Spinal cord (tissue), 10 donors: Measurements from ENCODE around the gene PSMC5. TPM values are rescaled to one million over a fixed set of nuclear protein-coding genes. Genes with fewer than 3 reads are reported as not detected.
A peak's percentile ranks its signal among the peaks of the same experiment; 100 is the strongest.

Source experiments
- DNase-seq, 6 donors: peaks; one replicate each; pipeline versions ENCODE4 v3.0.0 to v3.0.0-alpha.2; 2013 to 2015; ENCODE audit warnings: low spot score in 6 of 6, low read depth in 4 of 6
- H3K27ac ChIP-seq: one replicate; pipeline ENCODE4 v1.5.1; 2013; ENCODE audit warnings: low read depth, low read length, control low read depth
- H3K27me3 ChIP-seq: one replicate; pipeline ENCODE4 v1.6.1; 2013; ENCODE audit warnings: low read length; ENCODE audit not compliant: control insufficient read depth, insufficient read depth
- H3K36me3 ChIP-seq: one replicate; pipeline ENCODE4 v1.6.1; 2013; ENCODE audit warnings: low read length; ENCODE audit not compliant: control insufficient read depth, insufficient read depth
- H3K4me1 ChIP-seq: one replicate; pipeline ENCODE4 v1.6.1; 2013; ENCODE audit warnings: low read length; ENCODE audit not compliant: control insufficient read depth, insufficient read depth
- H3K4me3 ChIP-seq: one replicate; pipeline ENCODE4 v1.5.1; 2013; ENCODE audit warnings: low read depth, low read length, control low read depth
- H3K9me3 ChIP-seq: one replicate; pipeline ENCODE4 v1.6.1; 2013; ENCODE audit warnings: low read length; ENCODE audit not compliant: control insufficient read depth, insufficient read depth
- WGBS: methylation state at CpG from one replicate; pipeline ENCODE4 v1.1.5; 2013; ENCODE audit warnings: missing lambda C conversion rate; ENCODE audit not compliant: insufficient coverage; 5-methylcytosine and 5-hydroxymethylcytosine counted together
- polyA plus RNA-seq, 2 donors: library from polyadenylated mRNA; unstranded; fragments of 120-200 nt; gene quantifications; one replicate each; pipeline ENCODE4 v1.2.1, GENCODE V29; 2013; ENCODE audit not compliant: insufficient read length in 2 of 2
- total RNA-seq, 2 donors: library from RNA; depleted of rRNA in 1 of 2; stranded (reverse); fragments of 120-200 nt in 1 of 2; fragments of >200 nt in 1 of 2; gene quantifications; one replicate each; pipeline versions ENCODE4 v1.2.3 to v1.2.4, GENCODE V29; 2013 to 2014
- donor health status: healthy.

The PSMC5 gene
- total and polyA plus RNA-seq, 4 donors, result 37.4 to 193 (median 118) TPM

DNA sequence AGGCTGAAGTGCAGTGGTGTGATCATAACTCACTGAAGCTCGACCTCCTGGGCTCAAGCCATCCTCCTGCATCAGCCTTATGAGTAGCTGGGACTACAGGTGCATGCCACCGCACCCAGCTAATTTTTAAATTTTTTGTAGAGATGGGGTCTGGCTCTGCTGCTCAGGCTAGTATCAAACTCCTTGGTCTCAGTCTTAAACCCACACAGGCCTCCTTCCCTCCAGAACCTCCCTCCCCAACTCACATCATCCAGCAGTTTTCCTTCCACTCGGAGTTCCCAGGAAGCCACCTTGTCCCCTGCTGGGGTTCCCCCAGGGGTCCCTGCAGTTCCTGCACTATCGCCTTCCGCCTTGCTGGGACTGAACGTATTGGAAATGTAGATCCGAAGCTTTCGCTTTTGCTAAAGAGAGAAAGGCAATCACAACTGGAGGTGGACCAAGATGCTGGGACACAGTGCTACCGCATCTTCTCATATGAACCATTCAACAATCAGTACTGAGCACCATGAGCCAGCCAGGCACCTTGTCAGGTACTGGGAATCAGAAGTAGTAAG lies 8.0 kb downstream of the PSMC5 start:
- Histone ChIP-seq H3K9me3 (no peaks in the 10 kb centered on the region), H3K4me3 (no peak overlapping the region), H3K27ac (no peak overlapping the region), H3K36me3 (peaks cover 77% of the 10 kb centered on the region), H3K4me1 (peaks cover 42% of the 10 kb centered on the region), H3K27me3 (no peaks in the 10 kb centered on the region)
- WGBS, result 96% methylated on average over 6 of the region's 9 CpGs
- DNase-seq, result no peak

DNA sequence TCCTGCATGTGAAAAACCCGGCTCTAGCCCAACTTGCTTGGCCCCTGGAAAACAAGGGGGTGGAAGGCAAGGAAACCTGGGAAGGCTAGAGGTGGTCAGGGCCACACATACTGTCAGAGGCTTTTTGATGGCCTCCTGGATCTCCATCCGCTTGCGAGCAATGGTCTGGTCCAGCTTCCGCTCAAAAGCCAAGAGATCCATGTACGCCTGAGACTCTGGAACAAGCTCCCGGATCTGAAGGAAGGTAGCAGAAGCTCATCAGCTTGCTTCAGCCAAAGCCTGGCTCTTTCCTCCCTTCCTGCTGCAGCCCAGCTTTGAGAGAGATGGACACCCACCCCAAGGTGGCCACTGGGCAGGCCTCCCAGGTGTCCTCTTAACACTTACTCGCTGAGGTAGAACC lies 9.6 kb downstream of the PSMC5 start:
- peaks cover 66% of the 10 kb centered on the region for H3K36me3 ChIP-seq
- DNase-seq, result no peak
- no peaks in the 10 kb centered on the region for H3K9me3 ChIP-seq
- peaks cover 58% of the 10 kb centered on the region for H3K4me1 ChIP-seq
- H3K27me3 ChIP-seq, result no peaks in the 10 kb centered on the region
- WGBS, result 99% methylated on average over 7 of the region's 7 CpGs
- no peak overlapping the region for H3K4me3 ChIP-seq
- H3K27ac ChIP-seq, result no peak overlapping the region

DNA sequence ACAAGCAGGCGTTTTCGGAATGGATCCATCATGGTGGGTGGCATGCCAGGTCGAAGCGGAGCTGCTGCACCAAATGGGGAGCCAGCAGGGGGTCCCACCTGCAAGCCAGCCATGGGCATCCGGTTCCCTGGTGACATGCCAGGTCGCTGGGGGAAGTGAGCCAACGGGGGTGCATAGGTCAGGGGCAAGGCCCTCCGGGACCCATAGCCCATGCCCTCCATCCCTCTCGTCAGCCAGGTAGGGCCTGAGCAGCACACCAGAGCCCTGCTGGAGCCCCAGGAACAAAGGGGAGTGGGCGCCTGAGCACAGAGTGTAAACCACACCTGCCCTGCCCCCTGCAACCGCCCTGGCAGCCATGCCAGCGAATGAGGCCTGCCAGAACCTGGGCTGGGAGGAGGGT lies 10.2 kb downstream of the PSMC5 start:
- Histone ChIP-seq H3K4me1 (peaks cover 61% of the 10 kb centered on the region), H3K27ac (peak overlapping the region; percentile 94), H3K4me3 (no peak overlapping the region), H3K9me3 (no peaks in the 10 kb centered on the region), H3K27me3 (no peaks in the 10 kb centered on the region), H3K36me3 (peaks cover 59% of the 10 kb centered on the region)
- WGBS, result 79% methylated on average over 12 of the region's 12 CpGs
- DNase-seq, result no peak

DNA sequence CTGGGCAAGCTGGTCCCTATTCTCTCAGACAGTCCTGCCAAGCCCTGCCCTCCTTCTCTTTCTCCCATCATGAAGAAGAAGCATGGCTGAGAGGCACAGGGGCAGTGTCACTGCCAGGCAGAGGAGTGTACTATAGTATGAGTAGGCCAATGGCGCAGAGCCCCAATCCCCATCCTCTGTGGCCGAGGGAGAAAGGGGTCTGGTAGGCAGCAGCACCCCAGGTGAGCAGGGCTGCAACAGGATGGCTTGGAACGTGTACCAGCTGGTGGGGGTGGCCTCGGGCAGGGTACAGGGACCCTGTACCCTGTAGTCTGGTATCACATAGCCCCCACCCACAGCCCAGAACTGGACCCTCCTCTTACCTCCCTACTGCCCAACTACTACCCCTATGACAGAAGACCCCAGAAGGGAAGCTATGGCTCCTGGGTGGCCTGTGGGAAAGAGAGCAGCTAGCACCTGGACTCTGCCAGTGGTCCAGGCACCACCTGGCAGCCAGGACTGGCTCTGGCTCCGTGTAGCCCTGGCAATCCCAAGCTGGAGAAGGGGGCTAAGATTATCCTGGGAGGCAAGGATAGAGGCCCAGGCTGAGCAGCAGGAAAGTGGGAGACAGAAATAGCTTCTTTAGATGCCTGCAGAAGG lies 10.8 kb downstream of the PSMC5 start:
- DNase-seq, result no peak
- 50% methylated on average over 3 of the region's 5 CpGs for WGBS
- Histone ChIP-seq H3K27ac (peak overlapping the region; percentile 94), H3K27me3 (no peaks in the 10 kb centered on the region), H3K4me1 (peaks cover 62% of the 10 kb centered on the region), H3K4me3 (no peak overlapping the region), H3K36me3 (peaks cover 53% of the 10 kb centered on the region), H3K9me3 (no peaks in the 10 kb centered on the region)

DNA sequence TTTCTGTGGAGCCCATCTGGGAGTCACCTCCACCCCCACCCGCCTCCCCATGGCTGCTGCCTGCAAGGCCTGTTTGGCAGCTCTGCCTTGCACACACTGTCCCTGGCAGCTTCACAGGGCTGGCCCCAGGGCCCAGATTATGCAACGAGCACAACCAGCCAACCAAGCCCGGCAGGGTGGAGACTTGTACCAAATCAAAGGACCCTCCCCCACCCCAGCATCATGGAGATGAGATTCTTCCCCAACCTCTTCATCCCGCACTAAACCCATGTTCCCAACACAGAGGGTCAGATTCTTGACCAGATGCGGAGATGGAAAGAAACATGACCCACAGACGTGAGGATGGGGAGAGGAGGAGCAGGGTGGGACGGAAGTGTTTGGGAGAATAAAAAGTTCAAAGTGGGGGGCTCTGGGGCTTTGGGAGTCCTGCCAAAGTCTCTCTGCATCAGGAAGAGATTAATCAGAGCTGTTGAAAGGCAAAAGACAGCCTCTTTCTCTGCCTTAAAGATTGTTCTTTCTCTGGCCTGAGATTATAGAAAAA lies 11.5 kb downstream of the PSMC5 start:
- Histone ChIP-seq H3K27me3 (no peaks in the 10 kb centered on the region), H3K36me3 (peaks cover 47% of the 10 kb centered on the region), H3K9me3 (no peaks in the 10 kb centered on the region), H3K4me3 (no peak overlapping the region), H3K27ac (peak overlapping the region; percentile 94), H3K4me1 (peaks cover 69% of the 10 kb centered on the region)
- DNase-seq, result peak in 3 of 6 donors; percentile 65 to 86 (median 81)
- 12% methylated on average over 5 of the region's 7 CpGs for WGBS

DNA sequence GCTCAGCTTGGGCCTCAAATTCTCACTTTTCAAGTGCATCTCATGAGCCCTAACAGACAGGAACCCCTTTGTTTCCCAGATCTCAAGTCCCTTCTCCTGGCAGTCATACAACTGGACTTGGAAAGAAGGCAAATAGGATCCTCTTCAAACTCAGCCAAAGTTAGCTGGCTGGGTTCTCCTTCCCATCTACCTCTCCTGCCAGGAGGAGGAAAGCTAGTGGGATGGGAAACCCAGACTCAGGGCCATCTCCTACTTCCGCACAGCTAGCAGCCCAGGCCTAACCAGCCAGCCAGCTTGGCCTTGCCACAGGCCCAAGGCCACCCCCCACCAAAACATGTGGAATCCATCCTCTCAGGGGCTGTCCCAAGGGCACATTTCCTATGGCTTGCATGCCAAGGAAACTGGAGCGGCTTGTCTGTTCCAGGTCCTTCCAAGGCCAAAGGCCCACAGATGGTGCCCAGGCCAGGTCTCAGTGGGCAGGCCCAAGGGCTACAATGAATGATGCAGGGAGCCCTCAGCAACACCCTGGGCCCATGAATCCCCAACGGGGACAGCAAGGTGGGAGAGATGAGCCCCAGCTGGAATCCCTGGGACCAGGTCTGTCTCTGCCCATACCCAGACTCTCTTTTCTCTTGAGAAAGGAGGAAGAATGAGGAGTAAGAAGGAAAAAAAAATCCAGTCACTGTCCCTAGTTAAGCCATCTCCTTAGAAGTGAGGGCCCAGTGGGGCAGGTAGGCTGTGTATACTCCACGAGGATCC lies 13.5 kb downstream of the PSMC5 start:
- no peaks in the 10 kb centered on the region for H3K27me3 ChIP-seq
- DNase-seq, result peak in 3 of 6 donors; percentile 40 to 83 (median 40)
- H3K4me1 ChIP-seq, result peaks cover 63% of the 10 kb centered on the region
- peak overlapping the region; percentile 85 for H3K4me3 ChIP-seq
- 69% methylated on average over 3 of the region's 4 CpGs for WGBS
- no peaks in the 10 kb centered on the region for H3K9me3 ChIP-seq
- peak overlapping the region; percentile 86 for H3K27ac ChIP-seq
- peaks cover 27% of the 10 kb centered on the region for H3K36me3 ChIP-seq

DNA sequence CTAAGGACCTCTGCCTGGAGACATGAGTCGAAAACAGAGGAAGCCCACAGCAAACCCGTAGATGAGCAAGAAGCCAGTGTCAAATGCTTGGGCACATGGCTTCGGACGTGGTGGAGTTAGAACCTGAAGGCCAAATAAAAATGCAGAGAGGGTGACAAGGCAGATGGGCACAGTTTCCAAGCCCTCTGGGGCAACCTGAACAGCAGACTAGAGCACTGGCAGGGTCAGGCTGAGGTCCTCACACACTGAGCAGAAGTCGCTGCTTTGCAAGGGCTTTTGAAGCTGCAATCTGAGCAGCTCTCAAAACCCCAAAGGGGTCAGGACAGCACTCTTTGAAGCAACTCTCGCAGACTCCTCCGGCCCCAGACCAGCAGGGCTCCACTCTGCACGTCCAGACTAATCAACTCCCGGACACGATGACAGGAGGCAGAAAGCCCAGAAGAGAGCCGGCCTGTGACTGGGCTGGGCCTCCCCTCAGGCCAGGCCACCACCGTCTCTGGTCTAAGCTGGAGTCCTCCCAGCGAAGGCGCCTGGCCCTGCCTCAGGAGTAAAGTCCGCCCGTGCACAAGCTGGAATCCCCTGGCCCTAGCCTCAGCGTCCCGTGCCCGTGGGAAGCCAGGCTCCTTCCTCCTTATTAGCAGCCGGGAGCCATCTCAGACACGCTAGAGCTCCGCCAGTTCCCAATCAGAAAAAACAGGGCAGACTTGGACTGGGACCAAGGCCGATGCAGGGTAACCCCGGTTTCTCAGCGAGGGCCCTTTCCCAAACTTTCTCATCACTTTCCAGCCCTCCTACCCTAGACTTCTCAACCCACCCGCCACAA lies 14.3 kb downstream of the PSMC5 start:
- Histone ChIP-seq H3K4me1 (peaks cover 63% of the 10 kb centered on the region), H3K27ac (peak overlapping the region; percentile 86), H3K9me3 (no peaks in the 10 kb centered on the region), H3K4me3 (peak overlapping the region; percentile 85), H3K27me3 (no peaks in the 10 kb centered on the region), H3K36me3 (peaks cover 21% of the 10 kb centered on the region)
- WGBS, result 6% methylated on average over 26 of the region's 26 CpGs
- peak in 2 of 6 donors; percentile 46 to 60 for DNase-seq

DNA sequence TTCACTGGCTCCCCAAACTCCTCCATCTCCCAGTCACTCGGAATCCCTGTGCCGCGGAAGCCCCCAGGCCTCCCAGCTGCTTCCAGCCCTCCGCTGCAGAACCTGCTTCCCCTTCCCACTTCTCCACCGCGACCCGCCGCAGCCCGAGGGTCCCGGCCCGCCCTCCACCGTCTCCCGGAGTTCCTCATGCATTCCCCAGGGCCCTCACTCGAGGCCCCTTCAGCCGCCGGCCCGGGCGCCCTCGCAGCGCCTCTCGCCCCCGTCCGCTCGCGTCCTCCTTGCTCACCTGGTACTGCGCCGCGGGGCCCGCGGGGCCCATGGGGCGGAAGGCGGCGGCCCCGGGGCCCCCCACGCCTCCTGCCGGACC lies 14.9 kb downstream of the PSMC5 start:
- H3K4me1 ChIP-seq, result peaks cover 57% of the 10 kb centered on the region
- H3K4me3 ChIP-seq, result peak overlapping the region; percentile 85
- H3K36me3 ChIP-seq, result peaks cover 15% of the 10 kb centered on the region
- peak in 1 of 6 donors; percentile 43 for DNase-seq
- H3K27ac ChIP-seq, result peak overlapping the region; percentile 86
- no peaks in the 10 kb centered on the region for H3K27me3 ChIP-seq
- H3K9me3 ChIP-seq, result no peaks in the 10 kb centered on the region
- WGBS, result 0% methylated on average over 36 of the region's 36 CpGs
